Activated CD4-positive, alpha-beta T cell treated with anti-CD3 and anti-CD28 coated beads, Interleukin-2, amount 50 U/mL, for 16 hours (primary cell): ENCODE results near the gene C14orf180.
"Not testable (repeated sequence)": the region's sequence is repeated elsewhere in the genome, so short reads cannot be mapped to it uniquely, and the experiment has no call there.

Experiments
- DNase-seq: peaks from one replicate; pipeline ENCODE4 v3.0.0-alpha.2; 2020

The C14orf180 gene

DNA sequence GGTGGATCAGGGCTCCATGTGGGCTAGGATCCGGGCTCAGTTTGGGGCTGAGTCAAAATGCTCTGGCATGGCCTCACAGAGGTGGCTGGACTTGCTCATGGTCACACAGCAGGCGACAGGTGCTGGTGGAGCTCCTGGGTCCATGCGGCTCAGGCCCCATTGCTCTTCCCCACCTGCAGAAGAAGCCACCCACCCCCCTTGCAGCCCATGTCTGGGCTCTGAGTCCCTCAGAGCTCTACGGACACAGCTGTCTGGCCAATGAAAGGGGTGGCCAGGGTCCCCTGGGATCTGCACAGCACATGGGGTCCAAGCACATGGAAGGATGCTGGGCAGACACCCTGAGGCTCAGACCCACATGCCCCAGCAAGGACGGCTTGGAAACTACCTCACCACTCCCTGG is 17.0 kb upstream of the C14orf180 start:
- no peak for DNase-seq

DNA sequence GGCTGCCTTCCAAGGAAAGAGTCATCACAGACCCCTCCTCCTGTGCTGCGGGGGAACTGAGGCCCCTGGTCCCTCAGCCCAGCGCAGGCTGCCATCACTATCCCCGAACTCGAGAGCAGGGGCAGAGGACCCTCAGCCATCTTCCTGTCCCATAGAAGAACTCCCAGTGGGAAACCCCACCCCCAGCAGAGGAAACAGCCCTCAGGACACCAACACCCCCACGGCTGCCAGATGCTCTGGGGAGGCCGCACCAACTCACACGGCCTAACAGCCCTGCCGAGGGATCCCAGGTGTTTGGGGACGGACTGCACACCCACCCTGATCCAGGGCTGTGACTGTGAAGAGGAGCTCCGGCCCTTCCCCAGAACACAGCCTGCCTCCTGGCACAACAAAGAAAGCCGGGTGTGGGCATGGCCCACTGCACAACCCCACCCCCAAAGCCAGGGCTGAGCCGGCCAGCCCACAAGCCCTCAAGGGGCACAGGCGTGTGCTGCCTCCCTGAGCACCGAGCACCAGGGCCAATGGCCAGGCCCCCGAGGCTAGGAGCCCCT is 16.3 kb upstream of the C14orf180 start:
- DNase-seq: no peak

DNA sequence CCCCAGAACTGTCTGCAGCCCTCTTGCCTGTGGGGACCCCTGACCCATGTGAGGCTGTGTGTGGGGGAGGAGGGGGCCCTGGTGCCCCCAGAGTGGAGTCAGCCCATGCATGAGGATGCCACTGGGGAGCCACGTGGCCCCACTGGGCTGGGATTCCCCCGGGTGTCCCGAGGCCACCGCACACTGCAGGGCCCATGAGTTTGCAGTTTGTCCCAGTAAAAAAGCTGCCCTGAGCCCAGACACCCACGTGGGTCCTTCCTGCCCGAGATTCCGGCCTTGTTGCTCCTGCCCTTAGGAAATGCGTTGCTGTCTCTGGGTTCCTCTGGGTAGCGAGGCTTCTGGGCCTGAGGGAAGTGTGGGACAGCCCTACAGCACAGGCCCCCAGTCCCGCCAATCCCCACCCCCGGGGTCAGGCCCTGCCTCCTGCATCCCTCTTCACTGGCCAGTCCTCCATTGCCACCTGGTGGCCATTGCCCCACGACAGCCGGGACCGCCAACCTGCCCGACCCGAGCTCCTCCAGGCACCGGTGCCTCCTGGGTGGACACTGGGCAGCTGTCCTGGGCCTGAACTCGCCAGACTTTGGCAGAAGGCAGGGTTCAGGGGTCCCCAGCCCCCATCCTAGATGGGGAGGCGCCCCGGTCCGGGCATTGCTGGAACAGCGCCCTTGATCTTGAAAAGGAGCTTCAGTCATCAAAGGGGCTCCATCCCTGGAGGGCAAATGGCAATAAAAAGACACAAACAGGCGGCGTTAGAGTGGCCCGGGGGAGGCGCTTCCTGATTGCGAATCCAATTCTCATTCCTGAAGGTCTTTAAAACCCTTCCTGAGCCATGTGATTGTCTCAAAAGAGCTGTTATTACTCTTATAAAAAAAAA is 15.6 kb upstream of the C14orf180 start:
- DNase-seq: peak; percentile 58

DNA sequence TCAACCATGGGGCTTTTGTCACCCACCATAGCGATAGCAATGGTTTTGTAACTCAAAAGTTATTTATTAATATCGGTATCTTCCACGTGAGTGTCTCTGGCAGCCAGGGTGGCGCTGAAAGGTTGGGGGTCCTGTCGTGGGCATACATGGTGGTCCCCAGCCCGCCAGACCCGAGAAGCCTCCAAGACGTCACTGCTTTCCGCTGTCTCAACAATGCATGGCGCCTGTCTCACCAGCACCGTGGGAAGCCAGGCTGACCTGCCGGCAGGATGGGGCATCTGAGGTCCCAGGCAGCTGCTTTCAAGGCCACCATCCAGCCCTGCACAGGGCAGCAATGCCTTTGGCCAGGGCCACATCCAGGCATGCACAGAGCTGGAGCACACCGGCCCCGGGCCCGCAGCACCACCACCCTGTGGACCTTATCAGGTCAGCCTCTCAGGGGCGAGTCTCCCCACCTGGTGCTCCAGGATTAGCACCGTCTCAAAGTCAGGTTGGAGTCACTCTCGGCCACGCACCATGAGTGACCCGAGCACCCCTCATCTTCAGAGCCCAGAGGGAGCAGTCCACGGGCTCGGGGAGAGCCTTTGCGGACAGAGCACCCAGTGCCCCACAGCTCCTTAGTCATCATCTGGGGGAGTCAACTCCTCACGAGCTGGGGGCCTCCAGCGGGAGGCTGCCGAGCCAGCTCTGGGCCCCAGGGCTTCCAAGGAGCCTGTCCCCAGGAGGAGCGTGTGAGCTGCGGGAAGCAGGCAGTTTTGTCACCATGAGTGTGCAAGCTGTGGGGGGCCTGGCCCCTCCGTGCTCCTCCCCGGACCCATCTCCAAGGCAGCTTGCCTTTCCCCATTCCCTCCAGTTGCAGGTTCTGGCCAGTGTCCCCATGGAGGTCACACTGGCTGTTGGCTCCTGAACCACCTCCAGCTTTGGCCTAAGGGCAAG is 14.6 kb upstream of the C14orf180 start:
- no peak for DNase-seq

DNA sequence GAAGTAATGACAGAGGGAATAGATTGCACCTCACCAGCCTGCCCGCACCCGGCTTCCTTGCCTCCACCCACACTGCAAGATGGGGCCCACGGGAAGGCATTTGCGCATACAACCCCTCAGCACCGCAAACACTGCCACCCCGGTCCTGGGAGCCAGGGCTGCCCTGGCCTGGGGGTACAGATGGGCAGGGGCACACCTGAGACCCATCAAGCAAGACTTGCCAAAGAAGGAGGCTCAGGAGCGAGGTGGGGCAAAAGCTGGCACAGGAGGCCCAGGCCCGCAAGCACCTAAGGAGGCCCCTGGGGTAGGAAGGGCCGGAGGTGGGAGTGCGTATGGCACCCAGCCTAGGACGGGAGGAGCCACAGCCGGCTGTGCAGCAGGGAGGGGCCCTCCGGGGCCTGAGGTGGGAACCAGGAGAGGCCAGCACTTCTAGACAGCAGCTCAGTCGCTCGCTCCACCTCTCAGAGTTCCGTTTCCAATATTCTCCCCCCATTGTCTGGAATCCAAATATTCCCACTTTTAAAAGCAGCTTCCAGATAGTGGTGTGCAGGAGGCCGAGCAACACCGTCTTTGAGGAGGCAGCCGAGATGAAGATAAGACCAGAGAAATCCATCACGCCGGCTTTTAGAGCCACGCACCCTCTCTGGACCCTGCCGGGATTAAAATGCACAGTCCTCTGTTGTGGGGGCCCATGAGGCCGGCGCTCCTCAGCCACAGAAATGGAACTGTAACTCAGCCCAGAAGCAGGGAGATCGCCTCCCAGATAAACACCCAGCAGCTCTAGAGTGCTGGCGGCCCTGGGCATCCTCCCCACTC is 12.2 kb upstream of the C14orf180 start:
- no peak for DNase-seq

DNA sequence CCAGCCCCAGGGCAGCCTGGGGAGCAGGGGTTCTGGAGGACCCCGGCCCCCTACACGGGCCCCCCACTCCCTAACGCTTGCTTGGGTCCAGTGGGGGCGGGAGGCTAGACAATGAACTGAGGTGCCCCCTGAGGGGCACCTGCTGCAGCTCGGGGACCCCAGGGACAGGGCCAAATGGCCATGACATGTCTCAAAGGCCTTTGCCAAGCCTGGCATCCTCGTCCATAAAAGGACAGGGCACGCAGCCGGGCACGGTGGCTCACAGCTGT is 11.7 kb upstream of the C14orf180 start:
- DNase-seq: no peak

DNA sequence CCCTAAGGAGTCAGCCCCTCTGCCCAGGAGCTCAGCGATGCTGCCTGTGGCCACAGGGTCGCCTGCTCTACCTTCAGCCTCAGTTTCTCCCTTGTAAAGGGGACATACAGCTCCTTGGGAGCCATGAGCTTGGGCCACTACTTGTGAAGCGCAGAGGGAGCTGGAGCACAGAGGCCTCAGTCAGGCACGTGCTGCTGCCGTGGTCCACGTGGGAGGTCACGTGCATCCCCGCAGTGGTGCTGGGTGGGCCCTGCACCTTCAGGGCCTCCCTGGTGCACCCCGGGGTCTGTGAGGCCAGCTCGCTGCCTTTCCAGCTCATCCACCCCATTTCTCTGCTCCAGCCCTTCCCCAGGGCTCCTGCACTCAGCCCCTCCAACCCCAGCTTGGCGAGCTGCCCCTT is 10.9 kb upstream of the C14orf180 start:
- no peak for DNase-seq

DNA sequence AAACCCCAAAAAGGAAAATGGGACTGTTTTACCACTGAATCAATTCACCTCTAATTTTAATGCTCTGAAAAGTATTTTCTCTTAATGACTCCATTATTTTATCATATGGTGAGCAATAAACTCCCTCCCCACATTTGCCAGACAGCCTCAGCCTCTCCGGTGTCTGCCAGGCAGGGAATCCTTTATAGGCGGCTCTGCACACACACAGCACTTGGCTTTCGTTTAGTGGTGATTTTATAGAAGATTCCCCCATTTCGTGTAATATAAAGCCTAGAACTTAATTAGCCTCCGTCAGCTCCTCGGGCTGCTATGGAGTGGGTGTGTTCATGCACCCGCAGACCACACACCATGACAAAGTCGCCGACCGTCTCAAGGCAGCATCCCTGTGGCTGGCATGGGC is 10.1 kb upstream of the C14orf180 start:
- DNase-seq: no peak

DNA sequence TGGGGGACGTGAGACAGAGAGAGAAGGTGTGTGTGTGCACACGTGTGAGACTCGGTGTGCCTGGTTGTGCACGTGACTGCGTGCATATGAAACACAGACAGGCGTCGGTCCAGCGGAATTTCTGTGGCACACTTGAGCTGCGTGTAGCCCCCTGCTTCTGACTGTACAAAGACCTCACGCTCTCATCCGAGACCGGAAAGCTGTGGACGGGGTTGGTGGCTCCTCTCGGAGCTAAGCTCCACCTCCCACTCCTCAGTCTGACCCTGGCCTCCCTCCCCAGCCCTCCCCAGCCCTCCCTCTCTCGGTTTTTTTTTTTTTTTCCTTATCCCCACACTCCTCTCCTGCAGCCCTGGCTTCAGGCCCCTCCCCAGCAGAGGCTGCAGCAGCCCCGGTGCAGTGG is 8.3 kb upstream of the C14orf180 start:
- DNase-seq: no peak

DNA sequence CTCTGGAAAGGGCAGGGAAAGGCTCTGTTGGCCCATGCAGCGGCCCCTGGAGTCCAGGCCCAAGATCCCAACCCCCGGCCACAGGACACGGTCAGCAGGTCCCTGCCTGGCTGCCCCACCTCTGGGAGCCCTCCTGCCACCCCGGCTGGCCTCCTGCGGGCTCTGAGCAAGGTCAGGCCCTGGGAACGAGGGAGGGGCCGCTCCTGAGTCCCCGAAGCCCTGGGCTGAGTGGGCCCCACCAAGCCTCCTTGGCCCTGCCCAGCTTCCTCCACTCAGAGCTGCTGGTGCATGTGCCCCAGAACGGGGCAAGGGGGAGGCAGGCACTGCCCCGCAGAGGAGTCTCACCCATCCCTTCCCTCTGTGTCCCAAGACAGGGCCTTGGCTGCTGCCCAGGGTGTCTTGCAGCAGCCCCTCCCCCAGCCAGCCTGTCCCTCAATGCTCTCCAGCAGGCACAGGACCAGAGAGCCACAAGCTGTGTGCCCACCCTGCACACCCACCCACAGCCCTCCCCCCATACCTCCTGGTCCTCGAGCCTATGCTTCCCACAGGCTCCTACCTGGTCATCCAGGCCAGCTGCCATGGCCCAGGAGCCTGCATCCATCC is 7.4 kb upstream of the C14orf180 start:
- DNase-seq: no peak

DNA sequence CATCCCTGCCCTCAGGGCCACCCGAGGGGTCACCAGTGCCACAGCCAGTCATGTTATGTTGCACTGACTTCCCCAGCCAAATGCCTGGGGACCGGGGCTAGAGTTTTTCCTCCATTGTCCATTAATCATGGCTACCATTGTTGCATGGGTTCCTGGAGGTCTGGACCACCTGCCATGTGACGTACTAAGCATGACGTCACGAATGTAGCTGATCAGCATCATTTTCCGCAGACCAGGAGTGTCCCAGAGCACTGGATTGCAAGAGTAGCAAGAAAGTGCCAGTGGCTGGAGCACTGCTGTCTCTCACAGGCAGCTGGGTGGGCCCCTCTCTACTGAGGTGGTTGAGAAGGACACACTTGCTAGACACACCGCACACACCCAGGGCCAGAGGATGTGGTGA is 6.9 kb upstream of the C14orf180 start:
- DNase-seq: no peak

DNA sequence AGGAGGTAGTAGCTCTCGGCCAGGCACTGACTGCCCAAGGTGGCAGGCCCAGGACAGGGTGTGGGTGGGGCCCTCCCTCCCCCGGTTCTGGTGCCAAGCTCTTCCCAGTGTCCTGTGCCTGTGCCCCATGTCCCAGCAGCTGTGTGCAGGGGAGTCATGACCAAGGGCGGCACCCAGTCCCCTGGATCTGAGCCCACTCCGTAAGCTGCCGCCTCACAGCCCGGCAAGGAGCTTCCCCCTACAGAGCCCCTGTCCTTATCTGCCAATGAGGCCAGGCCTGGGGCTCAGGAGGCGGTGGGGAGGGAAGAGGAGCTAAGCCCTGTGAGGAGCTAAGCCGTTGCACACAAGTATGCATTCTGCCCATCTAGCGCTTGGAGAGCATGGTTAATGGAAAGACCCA is 5.6 kb upstream of the C14orf180 start:
- no peak for DNase-seq

DNA sequence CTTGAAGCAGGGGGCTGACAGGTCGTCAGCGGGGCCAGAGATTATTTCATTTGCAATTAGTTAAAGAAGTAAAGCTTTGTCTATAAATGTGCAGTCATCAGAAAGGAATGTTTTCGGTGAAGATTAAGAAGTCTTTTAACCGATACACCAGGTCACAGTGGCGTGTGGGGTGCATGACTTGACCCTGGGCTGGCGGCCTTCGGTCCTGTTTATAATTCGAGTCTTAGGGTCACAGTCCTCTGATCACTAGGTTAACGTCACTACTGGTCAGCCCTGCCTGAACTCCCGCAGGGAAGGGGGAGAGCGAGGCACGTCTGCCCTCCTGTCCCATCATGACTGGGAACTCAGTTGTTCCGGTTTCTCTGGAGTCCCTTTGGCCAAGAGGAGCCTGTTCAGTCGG is 5.0 kb upstream of the C14orf180 start:
- DNase-seq: no peak

DNA sequence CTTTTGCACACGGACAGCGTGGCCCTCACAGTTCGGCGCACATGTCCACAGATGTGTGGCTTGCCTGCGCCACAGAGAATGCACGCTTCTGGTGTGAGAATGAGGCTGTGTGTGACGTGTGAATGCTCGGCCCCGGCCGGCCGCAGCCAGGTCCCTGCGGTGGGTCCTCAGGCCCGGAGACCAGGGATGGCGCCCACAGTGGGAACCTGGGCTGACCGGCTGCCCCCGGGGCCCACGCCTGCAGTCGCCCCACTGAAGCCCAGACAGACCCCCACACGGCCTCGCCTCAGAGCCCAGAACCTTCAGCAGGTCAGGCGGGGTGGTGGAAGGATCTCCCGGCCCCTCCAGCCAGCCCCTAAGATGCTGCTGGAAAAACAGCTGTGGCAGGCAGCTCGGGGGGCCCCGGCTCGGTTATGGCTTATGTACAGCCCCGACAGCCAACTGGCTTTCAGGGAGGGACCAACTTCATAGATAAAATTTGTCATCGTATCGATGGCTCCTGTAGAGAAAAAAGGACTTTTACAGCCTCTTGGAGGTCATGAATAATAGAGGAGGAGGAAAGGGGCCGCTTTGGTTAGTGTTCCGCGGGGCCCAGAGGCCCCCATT is 4.5 kb upstream of the C14orf180 start:
- no peak for DNase-seq

DNA sequence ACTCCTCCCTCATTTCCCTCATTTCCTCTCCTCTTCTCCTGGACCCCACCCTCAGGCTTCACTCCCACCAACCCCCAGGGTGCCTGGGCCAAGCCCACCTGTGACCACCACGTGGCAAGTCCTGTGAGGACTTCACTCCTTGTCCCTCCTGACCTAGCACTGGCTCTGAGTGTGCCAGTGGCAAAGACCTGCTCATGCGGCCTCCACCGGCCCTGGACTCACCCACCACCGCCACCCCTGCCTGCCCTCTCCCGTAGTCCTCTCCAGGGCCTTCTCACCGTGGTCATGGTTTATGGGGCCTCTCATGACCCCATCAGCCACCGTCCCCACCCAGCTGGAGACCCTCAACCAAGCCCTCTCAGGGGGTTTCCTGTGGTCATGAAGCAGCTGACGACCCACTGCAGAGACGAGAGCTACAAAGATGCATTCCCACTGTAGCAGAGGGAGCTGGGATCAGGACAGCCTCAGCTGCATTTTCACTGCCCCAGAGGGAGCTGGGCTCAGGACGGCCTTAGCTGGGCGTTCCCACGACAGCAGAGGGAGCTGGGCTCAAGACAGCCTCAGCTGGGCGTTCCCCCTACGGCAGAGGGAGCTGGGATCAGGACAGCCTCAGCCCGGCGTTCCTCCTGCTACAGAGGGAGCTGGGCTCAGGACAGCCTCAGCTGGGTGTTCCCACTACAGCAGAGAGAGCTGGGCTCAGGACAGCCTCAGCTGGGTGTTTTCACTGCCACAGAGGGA is 3.2 kb upstream of the C14orf180 start:
- DNase-seq: no peak

DNA sequence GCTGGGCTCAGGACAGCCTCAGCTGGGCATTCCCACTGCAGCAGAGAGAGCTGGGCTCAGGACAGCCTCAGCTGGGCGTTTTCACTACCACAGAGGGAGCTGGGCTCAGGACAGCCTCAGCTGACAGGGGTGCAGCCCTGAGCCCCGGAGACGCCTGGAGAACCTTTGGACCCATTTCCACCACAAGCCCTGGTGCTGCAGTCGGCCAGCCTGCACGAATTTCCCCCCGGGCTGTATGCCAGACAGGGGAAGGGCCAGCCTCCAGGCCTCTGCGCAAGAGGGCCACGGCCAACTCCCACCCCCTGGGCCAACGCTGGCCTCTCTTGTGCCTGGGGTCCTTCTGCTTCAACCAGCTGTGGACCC is 2.6 kb upstream of the C14orf180 start:
- DNase-seq: no peak

DNA sequence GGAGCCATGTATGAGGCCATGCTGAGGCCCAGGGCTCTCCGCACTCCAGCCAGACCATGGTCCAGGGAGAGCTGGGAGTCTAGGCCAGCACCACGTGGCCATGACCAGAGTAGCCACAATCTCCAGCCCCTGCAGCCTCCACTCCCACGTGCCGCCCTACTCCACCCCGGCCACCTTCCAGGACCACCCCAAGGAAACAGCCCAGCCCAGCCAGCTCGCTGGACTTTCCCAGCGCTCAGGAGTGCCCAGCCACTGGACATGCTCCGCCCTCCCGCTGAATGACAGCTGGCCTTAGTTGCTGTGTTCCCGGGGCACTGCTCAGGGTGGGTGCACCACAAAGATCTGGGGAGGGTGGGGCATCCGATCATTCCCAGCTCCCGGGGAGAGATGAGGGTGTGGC is 2.1 kb upstream of the C14orf180 start:
- DNase-seq: no peak

DNA sequence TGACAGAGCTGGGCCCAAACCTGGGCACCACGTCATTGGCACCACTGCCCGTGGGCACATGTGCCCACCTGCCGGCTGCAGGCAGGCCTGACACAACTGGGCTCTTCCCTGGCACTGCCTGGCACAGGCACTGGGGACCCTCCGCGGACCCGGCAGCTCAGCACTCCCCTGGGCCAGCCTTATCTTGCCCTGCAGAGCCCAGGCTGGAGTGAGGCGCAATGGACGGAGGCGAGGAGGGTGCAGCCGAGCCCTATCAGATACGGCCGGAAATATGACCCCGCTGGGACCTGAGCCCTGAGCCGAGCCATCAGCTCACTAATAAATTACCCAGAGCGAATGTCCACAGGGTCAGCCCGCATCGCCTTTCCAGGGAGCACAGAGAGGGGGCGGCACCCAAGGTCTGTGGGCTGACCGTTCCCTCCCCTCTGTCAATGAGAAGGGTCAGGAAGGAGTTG is 1.7 kb upstream of the C14orf180 start:
- no peak for DNase-seq

DNA sequence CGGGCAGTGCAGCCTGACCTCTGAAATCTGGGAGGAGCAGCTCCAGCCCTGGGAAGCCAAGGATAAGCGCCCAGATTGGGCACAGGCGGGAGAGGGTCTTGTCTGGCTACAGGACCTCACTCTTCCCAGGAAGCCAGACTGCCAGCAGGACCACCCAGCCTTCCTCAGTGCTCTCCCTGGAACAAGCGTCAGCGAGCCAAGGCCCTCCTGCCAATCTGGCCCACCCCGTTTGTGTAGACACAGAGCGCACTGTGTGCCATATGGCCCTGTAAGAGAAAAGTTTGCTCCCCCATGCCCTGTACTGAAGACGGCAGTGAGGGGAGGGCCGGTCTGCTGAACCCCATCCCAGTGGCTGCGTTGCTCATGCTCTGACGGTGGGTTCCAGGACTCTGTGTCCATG is 1.2 kb upstream of the C14orf180 start:
- DNase-seq: no peak

DNA sequence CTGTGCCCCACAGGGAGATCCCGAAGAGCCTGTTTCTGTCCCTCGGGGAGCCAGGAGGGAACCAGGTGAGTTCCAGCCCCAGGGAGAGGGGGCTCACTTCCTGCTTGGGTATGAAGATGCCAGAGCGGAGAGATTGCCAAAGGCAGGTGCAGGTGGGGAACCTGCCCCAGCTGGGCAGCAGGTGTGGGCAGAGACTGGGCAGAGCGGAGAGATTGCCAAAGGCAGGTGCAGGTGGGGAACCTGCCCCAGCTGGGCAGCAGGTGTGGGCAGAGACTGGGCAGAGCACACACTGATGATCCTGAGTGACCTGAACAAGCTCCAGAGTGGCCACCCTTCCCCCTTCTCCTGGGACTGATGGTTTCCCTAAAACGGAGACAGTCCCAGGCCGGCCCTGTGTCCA is 375 bp downstream of the C14orf180 start:
- DNase-seq: not testable (repeated sequence)

DNA sequence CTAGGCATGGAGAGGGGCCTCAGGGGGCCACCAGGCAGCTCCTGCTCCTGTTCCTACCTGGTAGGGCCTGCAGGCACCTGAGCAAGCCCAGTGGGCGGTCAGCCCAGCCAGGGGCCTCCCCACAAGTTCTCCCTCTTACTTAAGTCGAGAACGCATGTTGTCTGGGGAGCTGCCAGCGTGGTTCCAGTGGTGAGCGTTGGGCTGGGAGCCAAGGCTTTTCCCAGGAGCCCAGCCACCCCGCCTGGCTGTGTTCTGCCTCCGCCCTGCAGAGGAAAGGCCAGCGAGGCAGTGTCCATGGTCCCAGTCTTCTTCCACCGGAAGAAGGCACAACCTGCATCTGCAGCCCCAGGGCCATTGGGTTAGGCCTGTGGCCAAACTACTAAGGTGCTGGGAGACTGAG is 1.4 kb downstream of the C14orf180 start:
- no peak for DNase-seq

DNA sequence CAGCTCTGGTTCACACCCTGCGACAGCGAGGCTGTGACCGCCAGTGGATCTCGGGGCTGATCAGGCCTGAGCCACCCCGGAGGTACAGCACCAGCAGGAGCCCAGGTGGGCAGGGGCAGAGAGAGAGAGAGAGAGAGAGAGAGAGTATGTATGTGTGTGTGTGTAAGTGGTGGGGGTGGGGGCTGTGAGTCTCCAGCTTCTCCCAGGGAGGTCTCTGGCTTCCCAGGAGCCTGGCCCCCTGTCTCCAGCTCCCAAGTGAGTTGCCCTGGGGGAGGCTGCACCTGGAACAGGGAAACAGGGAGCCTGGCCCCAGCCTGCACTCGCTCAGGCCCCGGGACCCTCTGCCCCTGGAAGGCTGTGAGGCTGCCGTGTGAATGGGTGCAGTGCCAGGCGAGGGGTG is 2.0 kb downstream of the C14orf180 start:
- no peak for DNase-seq
